H1 (cell line): Measurements from ENCODE around the gene HTR4.

Experiments used
- GABPA ChIP-seq: IDR thresholded peaks from 2 replicates; pipeline ENCODE4 v1.6.1; 2011; ENCODE audit warnings: mild to moderate bottlenecking, low read length, moderate library complexity, borderline replicate concordance; ENCODE audit not compliant: insufficient read depth
- JUN ChIP-seq: IDR thresholded peaks from 2 replicates; pipeline ENCODE4 v1.6.1; 2011; ENCODE audit warnings: low read depth, mild to moderate bottlenecking, improper control_type of control experiment, low read length
- MAFK ChIP-seq: IDR thresholded peaks from 2 replicates; pipeline ENCODE4 v1.6.1; 2012; ENCODE audit warnings: low read depth, mild to moderate bottlenecking, improper control_type of control experiment, low read length
- NRF1 ChIP-seq: IDR thresholded peaks from 2 replicates; pipeline ENCODE4 v1.6.1; 2011; ENCODE audit warnings: mild to moderate bottlenecking, low read depth, low read length, improper control_type of control experiment
- POLR2A ChIP-seq, 2 experiments: IDR thresholded peaks; 1 replicate in 1 of 2; 2 replicates in 1 of 2; pipeline ENCODE4 v1.6.1; 2011; ENCODE audit warnings: low read depth in 2 of 2, low read length in 2 of 2, mild to moderate bottlenecking in 2 of 2; ENCODE audit errors: control extremely low read depth in 1 of 2
- RAD21 ChIP-seq, 2 experiments: IDR thresholded peaks in 1 of 2; conservative IDR thresholded peaks in 1 of 2; 2 replicates each; pipeline ENCODE4 v1.6.1; 2011; ENCODE audit warnings: low read depth in 2 of 2, low read length in 2 of 2, improper control_type of control experiment in 1 of 2, inconsistent platforms in 1 of 2, mild to moderate bottlenecking in 1 of 2, moderate library complexity in 1 of 2
- SIN3A ChIP-seq, 2 experiments: IDR thresholded peaks in 1 of 2; conservative IDR thresholded peaks in 1 of 2; 2 replicates each; pipeline ENCODE4 v1.6.1; 2011 to 2012; ENCODE audit warnings: low read length in 2 of 2, improper control_type of control experiment in 1 of 2, low read depth in 1 of 2, mild to moderate bottlenecking in 1 of 2
- SIX5 ChIP-seq: IDR thresholded peaks from 2 replicates; pipeline ENCODE4 v1.6.1; 2011; ENCODE audit warnings: mild to moderate bottlenecking, low read depth, low read length
- SP1 ChIP-seq: IDR thresholded peaks from 2 replicates; pipeline ENCODE4 v1.6.1; 2011; ENCODE audit warnings: low read depth, low read length
- SRF ChIP-seq: IDR thresholded peaks from 2 replicates; pipeline ENCODE4 v1.6.1; 2011; ENCODE audit warnings: mild to moderate bottlenecking, low read depth, low read length, moderate library complexity
- TAF1 ChIP-seq: IDR thresholded peaks from 2 replicates; pipeline ENCODE4 v1.6.1; 2011; ENCODE audit warnings: mild to moderate bottlenecking, low read depth, low read length
- YY1 ChIP-seq: IDR thresholded peaks from 2 replicates; pipeline ENCODE4 v1.6.1; 2011; ENCODE audit warnings: low read depth, mild to moderate bottlenecking, low read length
- TF ChIP-seq, protein P1 (sequence below), 3 experiments: IDR thresholded peaks; 1 replicate in 2 of 3; 2 replicates in 1 of 3; pipeline versions ENCODE4 v1.5.1 to v1.6.1; 2011; ENCODE audit warnings: low read length in 3 of 3, mild to moderate bottlenecking in 3 of 3, inconsistent platforms in 2 of 3, low read depth in 1 of 3, moderate library complexity in 1 of 3; ENCODE audit not compliant: insufficient read depth in 1 of 3; ENCODE audit errors: control extremely low read depth in 1 of 3
- TF ChIP-seq, protein P2 (sequence below): IDR thresholded peaks from 2 replicates; pipeline ENCODE4 v1.6.1; 2011; ENCODE audit warnings: low read length, improper control_type of control experiment

DNA sequence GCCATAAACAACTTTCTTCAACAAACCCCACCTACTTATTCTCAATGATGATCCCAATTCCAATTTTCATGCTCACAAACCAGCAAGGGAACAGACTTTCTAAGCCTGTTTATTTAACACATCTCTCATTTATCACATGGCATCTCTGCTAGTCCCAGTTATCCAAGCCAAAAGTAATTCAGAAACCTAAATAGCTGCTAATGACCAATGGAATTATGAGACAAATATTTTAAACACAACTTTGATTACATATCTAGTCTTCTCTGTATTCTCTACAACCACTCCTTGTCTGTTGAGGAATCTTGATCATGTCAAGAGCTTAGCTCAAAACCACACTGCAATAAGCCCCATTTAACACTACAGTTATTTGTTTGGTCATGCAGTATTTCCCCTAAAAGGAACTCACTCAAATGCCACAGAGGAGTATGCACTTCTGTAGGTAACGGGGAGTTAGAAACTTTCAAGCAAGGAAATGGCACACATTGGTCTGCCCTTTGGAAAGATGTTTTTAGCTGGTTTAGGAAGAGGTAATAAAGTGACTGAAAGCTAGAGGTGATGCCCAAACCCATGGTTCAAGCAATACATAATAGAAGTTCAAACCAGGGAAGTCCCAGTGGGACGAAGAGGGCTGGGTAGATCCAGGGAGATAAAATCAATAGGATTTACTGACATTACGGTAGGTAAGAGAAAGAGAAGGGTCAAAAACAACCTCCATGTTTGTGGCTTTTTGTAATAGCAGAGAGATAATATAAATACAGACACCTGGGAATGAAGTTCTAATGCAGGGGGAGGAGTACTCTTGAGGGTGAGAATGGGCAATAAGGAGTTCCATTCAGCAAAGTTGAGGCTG, 42.1 kb upstream of the HTR4 start:
- TF ChIP-seq, protein P1, sequence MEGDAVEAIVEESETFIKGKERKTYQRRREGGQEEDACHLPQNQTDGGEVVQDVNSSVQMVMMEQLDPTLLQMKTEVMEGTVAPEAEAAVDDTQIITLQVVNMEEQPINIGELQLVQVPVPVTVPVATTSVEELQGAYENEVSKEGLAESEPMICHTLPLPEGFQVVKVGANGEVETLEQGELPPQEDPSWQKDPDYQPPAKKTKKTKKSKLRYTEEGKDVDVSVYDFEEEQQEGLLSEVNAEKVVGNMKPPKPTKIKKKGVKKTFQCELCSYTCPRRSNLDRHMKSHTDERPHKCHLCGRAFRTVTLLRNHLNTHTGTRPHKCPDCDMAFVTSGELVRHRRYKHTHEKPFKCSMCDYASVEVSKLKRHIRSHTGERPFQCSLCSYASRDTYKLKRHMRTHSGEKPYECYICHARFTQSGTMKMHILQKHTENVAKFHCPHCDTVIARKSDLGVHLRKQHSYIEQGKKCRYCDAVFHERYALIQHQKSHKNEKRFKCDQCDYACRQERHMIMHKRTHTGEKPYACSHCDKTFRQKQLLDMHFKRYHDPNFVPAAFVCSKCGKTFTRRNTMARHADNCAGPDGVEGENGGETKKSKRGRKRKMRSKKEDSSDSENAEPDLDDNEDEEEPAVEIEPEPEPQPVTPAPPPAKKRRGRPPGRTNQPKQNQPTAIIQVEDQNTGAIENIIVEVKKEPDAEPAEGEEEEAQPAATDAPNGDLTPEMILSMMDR (IDR thresholded peaks at IDR 0.05; ENCODE audit: control extremely low read depth in 1 of 3, insufficient read depth in 1 of 3, low read depth in 1 of 3, low read length in 3 of 3), result no peak
- TF ChIP-seq, protein P2, sequence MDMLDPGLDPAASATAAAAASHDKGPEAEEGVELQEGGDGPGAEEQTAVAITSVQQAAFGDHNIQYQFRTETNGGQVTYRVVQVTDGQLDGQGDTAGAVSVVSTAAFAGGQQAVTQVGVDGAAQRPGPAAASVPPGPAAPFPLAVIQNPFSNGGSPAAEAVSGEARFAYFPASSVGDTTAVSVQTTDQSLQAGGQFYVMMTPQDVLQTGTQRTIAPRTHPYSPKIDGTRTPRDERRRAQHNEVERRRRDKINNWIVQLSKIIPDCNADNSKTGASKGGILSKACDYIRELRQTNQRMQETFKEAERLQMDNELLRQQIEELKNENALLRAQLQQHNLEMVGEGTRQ, result no peak
- TF ChIP-seq SRF (no peak), TAF1 (no peak), RAD21 (IDR thresholded peaks at IDR 0.05 in 1 of 2, conservative IDR thresholded peaks at IDR 0.05 in 1 of 2; ENCODE audit: low read depth in 2 of 2, low read length in 2 of 2) (no peak), SP1 (no peak), GABPA (no peak), JUN (no peak), NRF1 (no peak), YY1 (no peak), SIX5 (no peak), MAFK (peak; percentile 37; the same call in 1 of the 2 replicates), SIN3A (conservative IDR thresholded peaks at IDR 0.05 in 1 of 2, IDR thresholded peaks at IDR 0.05 in 1 of 2; ENCODE audit: low read depth in 1 of 2, low read length in 2 of 2) (no peak), POLR2A (IDR thresholded peaks at IDR 0.05; ENCODE audit: control extremely low read depth in 1 of 2, low read depth in 2 of 2, low read length in 2 of 2) (no peak)
